Measurements from ENCODE around the gene C10orf143. TPM values are rescaled to one million over a fixed set of nuclear protein-coding genes. Genes with fewer than 3 reads are reported as not detected.

C10orf143 gene
- total RNA-seq, result 1.8 TPM

GRCh38 chr10:130110246-130111112 lies at the start of gene C10orf143:
C10orf143 (minus strand) TSS chr10:130110830; CDS start chr10:130110772, 58 bp downstream.
- peaks cover 34% of the 10 kb centered on the region for H3K4me1 ChIP-seq (ENCODE audit: insufficient read depth, low read length)
- H3K9me3 ChIP-seq (ENCODE audit: low read depth, low read length), result no peaks in the 10 kb centered on the region
- H3K4me3 ChIP-seq (ENCODE audit: low read length), result peak within 1 kb of the TSS; percentile 67
- H3K27me3 ChIP-seq (ENCODE audit: insufficient read depth, low read length), result no peaks in the 10 kb centered on the region

- Histone ChIP-seq H3K4me1 (ENCODE audit: insufficient read depth, low read length) (no peaks in the 10 kb centered on the region), H3K27me3 (ENCODE audit: insufficient read depth, low read length) (no peaks in the 10 kb centered on the region), H3K9me3 (ENCODE audit: low read depth, low read length) (no peaks in the 10 kb centered on the region), H3K4me3 (ENCODE audit: low read length) (no peak overlapping the region)
Observed at GRCh38 chr10:130159192-130159794, 48.7 kb upstream of the C10orf143 start.

- Histone ChIP-seq H3K4me1 (ENCODE audit: insufficient read depth, low read length) (peaks cover 13% of the 10 kb centered on the region), H3K4me3 (ENCODE audit: low read length) (no peak overlapping the region), H3K9me3 (ENCODE audit: low read depth, low read length) (no peaks in the 10 kb centered on the region), H3K27me3 (ENCODE audit: insufficient read depth, low read length) (no peaks in the 10 kb centered on the region)
Observed at GRCh38 chr10:130146042-130146441, 35.4 kb upstream of the C10orf143 start.

GRCh38 chr10:130141878-130142277 lies 31.2 kb upstream of the C10orf143 start:
- no peak overlapping the region for H3K4me3 ChIP-seq (ENCODE audit: low read length)
- no peaks in the 10 kb centered on the region for H3K27me3 ChIP-seq (ENCODE audit: insufficient read depth, low read length)
- no peaks in the 10 kb centered on the region for H3K9me3 ChIP-seq (ENCODE audit: low read depth, low read length)
- H3K4me1 ChIP-seq (ENCODE audit: insufficient read depth, low read length), result peaks cover 36% of the 10 kb centered on the region

- no peaks in the 10 kb centered on the region for H3K9me3 ChIP-seq (ENCODE audit: low read depth, low read length)
- H3K4me1 ChIP-seq (ENCODE audit: insufficient read depth, low read length), result peaks cover 36% of the 10 kb centered on the region
- no peak overlapping the region for H3K4me3 ChIP-seq (ENCODE audit: low read length)
- no peaks in the 10 kb centered on the region for H3K27me3 ChIP-seq (ENCODE audit: insufficient read depth, low read length)
Observed at GRCh38 chr10:130141460-130141859, 30.8 kb upstream of the C10orf143 start.

- H3K4me1 ChIP-seq (ENCODE audit: insufficient read depth, low read length), result peaks cover 36% of the 10 kb centered on the region
- no peak overlapping the region for H3K4me3 ChIP-seq (ENCODE audit: low read length)
- H3K9me3 ChIP-seq (ENCODE audit: low read depth, low read length), result no peaks in the 10 kb centered on the region
- H3K27me3 ChIP-seq (ENCODE audit: insufficient read depth, low read length), result no peaks in the 10 kb centered on the region
Observed at GRCh38 chr10:130141038-130141437, 30.4 kb upstream of the C10orf143 start.

- no peaks in the 10 kb centered on the region for H3K27me3 ChIP-seq (ENCODE audit: insufficient read depth, low read length)
- peaks cover 43% of the 10 kb centered on the region for H3K4me1 ChIP-seq (ENCODE audit: insufficient read depth, low read length)
- no peak overlapping the region for H3K4me3 ChIP-seq (ENCODE audit: low read length)
- no peaks in the 10 kb centered on the region for H3K9me3 ChIP-seq (ENCODE audit: low read depth, low read length)
Observed at GRCh38 chr10:130140425-130140824, 29.8 kb upstream of the C10orf143 start.

- Histone ChIP-seq H3K4me3 (ENCODE audit: low read length) (no peak overlapping the region), H3K4me1 (ENCODE audit: insufficient read depth, low read length) (peaks cover 44% of the 10 kb centered on the region), H3K27me3 (ENCODE audit: insufficient read depth, low read length) (no peaks in the 10 kb centered on the region), H3K9me3 (ENCODE audit: low read depth, low read length) (no peaks in the 10 kb centered on the region)
Observed at GRCh38 chr10:130138479-130138866, 27.8 kb upstream of the C10orf143 start.

- Histone ChIP-seq H3K9me3 (ENCODE audit: low read depth, low read length) (no peaks in the 10 kb centered on the region), H3K27me3 (ENCODE audit: insufficient read depth, low read length) (no peaks in the 10 kb centered on the region), H3K4me3 (ENCODE audit: low read length) (no peak overlapping the region), H3K4me1 (ENCODE audit: insufficient read depth, low read length) (peaks cover 44% of the 10 kb centered on the region)
Observed at GRCh38 chr10:130137659-130138478, 27.2 kb upstream of the C10orf143 start.

- H3K4me3 ChIP-seq (ENCODE audit: low read length), result peak overlapping the region; percentile 76
- H3K4me1 ChIP-seq (ENCODE audit: insufficient read depth, low read length), result peaks cover 41% of the 10 kb centered on the region
- no peaks in the 10 kb centered on the region for H3K27me3 ChIP-seq (ENCODE audit: insufficient read depth, low read length)
- no peaks in the 10 kb centered on the region for H3K9me3 ChIP-seq (ENCODE audit: low read depth, low read length)
Observed at GRCh38 chr10:130137090-130137448, 26.4 kb upstream of the C10orf143 start.

- Histone ChIP-seq H3K4me3 (ENCODE audit: low read length) (peak within 1 kb of the TSS; percentile 76), H3K27me3 (ENCODE audit: insufficient read depth, low read length) (no peaks in the 10 kb centered on the region), H3K4me1 (ENCODE audit: insufficient read depth, low read length) (peaks cover 35% of the 10 kb centered on the region), H3K9me3 (ENCODE audit: low read depth, low read length) (no peaks in the 10 kb centered on the region)
Observed at GRCh38 chr10:130136226-130137089, 25.8 kb upstream of the C10orf143 start, which contains the start of gene GLRX3. GLRX3 (plus strand) TSS chr10:130136391; CDS start chr10:130136421, 30 bp downstream.

- Histone ChIP-seq H3K9me3 (ENCODE audit: low read depth, low read length) (no peaks in the 10 kb centered on the region), H3K4me3 (ENCODE audit: low read length) (peak overlapping the region; percentile 76), H3K27me3 (ENCODE audit: insufficient read depth, low read length) (no peaks in the 10 kb centered on the region), H3K4me1 (ENCODE audit: insufficient read depth, low read length) (peaks cover 28% of the 10 kb centered on the region)
Observed at GRCh38 chr10:130135676-130136225, 25.1 kb upstream of the C10orf143 start.

- H3K27me3 ChIP-seq (ENCODE audit: insufficient read depth, low read length), result peaks cover 14% of the 10 kb centered on the region
- H3K9me3 ChIP-seq (ENCODE audit: low read depth, low read length), result no peaks in the 10 kb centered on the region
- no peak overlapping the region for H3K4me3 ChIP-seq (ENCODE audit: low read length)
- H3K4me1 ChIP-seq (ENCODE audit: insufficient read depth, low read length), result peaks cover 4% of the 10 kb centered on the region
Observed at GRCh38 chr10:130128922-130129321, 18.3 kb upstream of the C10orf143 start.

All from mononuclear cell (primary cell).